Stimulated activated CD4-positive, alpha-beta T cell treated with anti-CD3 and anti-CD28 coated beads, Interleukin-15, amount 100 ng/mL, for 48 hours (primary cell): Measurements from ENCODE around the gene ZCCHC13.
"Not testable (repeated sequence)": the region's sequence is repeated elsewhere in the genome, so short reads cannot be mapped to it uniquely, and the experiment has no call there.

Source experiments
- DNase-seq, 2 donors: peaks; one replicate each; pipeline ENCODE4 v3.0.0-alpha.2; 2020; ENCODE audit warnings: low read depth in 2 of 2

The ZCCHC13 gene

GRCh38 chrX:74321191-74321590 is 17.2 kb downstream of the ZCCHC13 start:
- DNase-seq: no peak

GRCh38 chrX:74324131-74324530 is 20.2 kb downstream of the ZCCHC13 start:
- no peak for DNase-seq

GRCh38 chrX:74325130-74326059 is 21.4 kb downstream of the ZCCHC13 start:
- DNase-seq: no peak

GRCh38 chrX:74338852-74339251 is 34.9 kb downstream of the ZCCHC13 start:
- DNase-seq: no peak

- DNase-seq: no peak
Measured at GRCh38 chrX:74340051-74340450, 36.1 kb downstream of the ZCCHC13 start.

- not testable (repeated sequence) for DNase-seq
Measured at GRCh38 chrX:74342211-74342610, 38.2 kb downstream of the ZCCHC13 start.

- peak in 1 of 2 donors; percentile 25 for DNase-seq
Measured at GRCh38 chrX:74343343-74344279, 39.6 kb downstream of the ZCCHC13 start.

GRCh38 chrX:74344280-74344622 is 40.3 kb downstream of the ZCCHC13 start:
- DNase-seq: no peak

GRCh38 chrX:74346088-74346487 is 42.1 kb downstream of the ZCCHC13 start:
- DNase-seq: no peak

GRCh38 chrX:74349387-74349786 is 45.4 kb downstream of the ZCCHC13 start:
- no peak for DNase-seq

- DNase-seq: no peak
Measured at GRCh38 chrX:74351760-74352159, 47.8 kb downstream of the ZCCHC13 start.

GRCh38 chrX:74353984-74354383 is 50.0 kb downstream of the ZCCHC13 start:
- no peak for DNase-seq
